Mucosa of stomach (tissue), 1 donor: ENCODE results near the gene RING1.

Source experiments
- H3K27me3 ChIP-seq: one replicate; pipeline ENCODE4 v1.7.0; 2013; ENCODE audit warnings: mild to moderate bottlenecking, low read length; ENCODE audit not compliant: control insufficient read depth, insufficient read depth
- H3K36me3 ChIP-seq: one replicate; pipeline ENCODE4 v1.7.0; 2013; ENCODE audit warnings: low read length; ENCODE audit not compliant: control insufficient read depth, insufficient read depth
- H3K4me1 ChIP-seq: one replicate; pipeline ENCODE4 v1.7.0; 2013; ENCODE audit warnings: mild to moderate bottlenecking, low read length; ENCODE audit not compliant: control insufficient read depth, insufficient read depth
- H3K4me3 ChIP-seq: one replicate; pipeline ENCODE4 v1.7.0; 2013; ENCODE audit warnings: low read length
- H3K9ac ChIP-seq: one replicate; pipeline ENCODE4 v1.7.0; 2013; ENCODE audit warnings: mild to moderate bottlenecking, low read length, moderate library complexity
- H3K9me3 ChIP-seq: one replicate; pipeline ENCODE4 v1.7.0; 2013; ENCODE audit warnings: mild to moderate bottlenecking, low read length, moderate library complexity; ENCODE audit not compliant: control insufficient read depth
- donor health status: Pancreatic carcinoma.

RING1 gene

DNA sequence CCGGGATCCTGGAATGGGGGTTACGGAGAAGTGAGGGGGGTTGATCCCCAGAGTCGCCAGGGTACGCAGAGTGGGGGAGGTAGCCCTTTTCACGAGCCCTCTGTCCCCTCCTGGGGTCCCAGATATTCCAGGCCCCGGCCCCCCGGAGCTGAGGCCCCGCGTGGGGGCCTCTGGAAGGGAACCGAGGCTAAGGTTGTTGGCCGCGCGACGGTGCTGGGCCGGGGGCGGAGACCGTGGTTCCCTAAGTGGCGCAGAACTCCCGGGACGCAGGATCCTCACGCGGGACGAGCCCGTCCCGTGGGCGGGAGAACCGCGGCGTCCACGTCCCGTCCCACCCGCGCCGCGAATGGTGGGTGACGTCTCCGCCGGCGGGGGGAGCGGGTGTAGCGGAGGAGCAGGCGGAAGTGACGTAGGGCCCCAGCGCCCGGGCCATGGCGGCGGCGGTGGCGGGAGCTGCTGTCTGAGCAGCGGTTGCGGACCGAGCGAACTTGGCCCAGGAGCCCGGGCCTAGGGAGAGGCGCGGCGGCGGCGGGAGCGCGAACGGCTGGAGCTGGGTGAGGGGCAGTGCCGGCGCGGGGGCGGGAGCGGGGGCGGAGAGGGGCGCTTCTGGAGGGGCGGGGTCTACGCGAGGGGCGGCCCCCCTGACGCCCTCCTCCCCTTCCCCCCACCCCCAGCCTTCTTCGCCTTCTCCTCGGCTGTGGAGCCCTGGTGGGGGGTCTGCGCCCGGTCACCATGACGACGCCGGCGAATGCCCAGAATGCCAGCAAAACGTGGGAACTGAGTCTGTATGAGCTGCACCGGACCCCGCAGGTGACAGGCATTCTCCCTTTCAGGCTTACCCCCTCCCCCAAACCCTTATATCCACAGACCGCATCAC is at the start of gene RING1:
Gene RING1 (plus strand): TSS at position 410 of the 877 bp plus-strand sequence. CDS start 323 bp downstream, at position 733.
- peaks cover 9% of the 10 kb centered on the region for H3K27me3 ChIP-seq
- H3K36me3 ChIP-seq, result peaks cover 13% of the 10 kb centered on the region
- H3K9me3 ChIP-seq, result no peaks in the 10 kb centered on the region
- H3K4me3 ChIP-seq, result peak within 1 kb of the TSS; percentile 81
- peak within 1 kb of the TSS; percentile 98 for H3K9ac ChIP-seq
- H3K4me1 ChIP-seq, result peaks cover 35% of the 10 kb centered on the region

DNA sequence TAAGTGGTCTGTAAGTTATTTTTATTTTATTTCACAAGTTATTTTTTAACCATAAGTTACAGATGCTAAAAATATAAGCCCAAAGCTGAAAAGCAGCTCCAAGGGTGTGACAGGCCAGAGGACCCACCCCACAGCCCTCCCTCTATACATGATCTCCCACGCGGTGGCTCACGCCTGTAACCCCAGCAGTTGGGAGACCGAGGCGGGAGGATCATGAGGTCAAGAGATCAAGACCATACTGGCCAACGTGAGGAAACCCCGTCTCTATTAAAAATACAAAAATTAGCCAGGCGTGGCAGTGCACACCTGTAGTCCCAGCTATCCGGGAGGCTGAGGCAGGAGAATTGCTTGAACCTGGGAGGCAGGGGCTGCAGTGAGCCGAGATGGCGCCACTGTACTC is 48.2 kb upstream of the RING1 start:
- peaks cover 17% of the 10 kb centered on the region for H3K4me1 ChIP-seq
- no peak overlapping the region for H3K4me3 ChIP-seq
- no peaks in the 10 kb centered on the region for H3K36me3 ChIP-seq
- H3K9me3 ChIP-seq, result no peaks in the 10 kb centered on the region
- H3K27me3 ChIP-seq, result peaks cover 7% of the 10 kb centered on the region
- no peak overlapping the region for H3K9ac ChIP-seq

- no peaks in the 10 kb centered on the region for H3K9me3 ChIP-seq
- no peak overlapping the region for H3K9ac ChIP-seq
- peaks cover 7% of the 10 kb centered on the region for H3K27me3 ChIP-seq
- no peaks in the 10 kb centered on the region for H3K36me3 ChIP-seq
- peak overlapping the region; percentile 49 for H3K4me3 ChIP-seq
- H3K4me1 ChIP-seq, result peaks cover 17% of the 10 kb centered on the region
These were observed 47.5 kb upstream of the RING1 start for GRCh38 chr6:33160728-33161344.

- Histone ChIP-seq H3K9ac (peak overlapping the region; percentile 69), H3K36me3 (no peaks in the 10 kb centered on the region), H3K9me3 (no peaks in the 10 kb centered on the region), H3K27me3 (peaks cover 7% of the 10 kb centered on the region), H3K4me1 (peaks cover 17% of the 10 kb centered on the region), H3K4me3 (peak overlapping the region; percentile 49)
These were observed 46.7 kb upstream of the RING1 start for GRCh38 chr6:33161354-33162331.

- H3K4me3 ChIP-seq, result no peak overlapping the region
- H3K27me3 ChIP-seq, result peaks cover 7% of the 10 kb centered on the region
- no peaks in the 10 kb centered on the region for H3K36me3 ChIP-seq
- H3K4me1 ChIP-seq, result peaks cover 17% of the 10 kb centered on the region
- no peaks in the 10 kb centered on the region for H3K9me3 ChIP-seq
- H3K9ac ChIP-seq, result no peak overlapping the region
These were observed 44.8 kb upstream of the RING1 start for GRCh38 chr6:33163540-33163939.

- Histone ChIP-seq H3K4me1 (peaks cover 17% of the 10 kb centered on the region), H3K27me3 (peaks cover 7% of the 10 kb centered on the region), H3K4me3 (no peak overlapping the region), H3K9ac (no peak overlapping the region), H3K9me3 (no peaks in the 10 kb centered on the region), H3K36me3 (no peaks in the 10 kb centered on the region)
These were observed 44.1 kb upstream of the RING1 start for GRCh38 chr6:33164176-33164575.

GRCh38 chr6:33164665-33165373 is 43.5 kb upstream of the RING1 start:
- H3K4me3 ChIP-seq, result no peak overlapping the region
- no peaks in the 10 kb centered on the region for H3K9me3 ChIP-seq

DNA sequence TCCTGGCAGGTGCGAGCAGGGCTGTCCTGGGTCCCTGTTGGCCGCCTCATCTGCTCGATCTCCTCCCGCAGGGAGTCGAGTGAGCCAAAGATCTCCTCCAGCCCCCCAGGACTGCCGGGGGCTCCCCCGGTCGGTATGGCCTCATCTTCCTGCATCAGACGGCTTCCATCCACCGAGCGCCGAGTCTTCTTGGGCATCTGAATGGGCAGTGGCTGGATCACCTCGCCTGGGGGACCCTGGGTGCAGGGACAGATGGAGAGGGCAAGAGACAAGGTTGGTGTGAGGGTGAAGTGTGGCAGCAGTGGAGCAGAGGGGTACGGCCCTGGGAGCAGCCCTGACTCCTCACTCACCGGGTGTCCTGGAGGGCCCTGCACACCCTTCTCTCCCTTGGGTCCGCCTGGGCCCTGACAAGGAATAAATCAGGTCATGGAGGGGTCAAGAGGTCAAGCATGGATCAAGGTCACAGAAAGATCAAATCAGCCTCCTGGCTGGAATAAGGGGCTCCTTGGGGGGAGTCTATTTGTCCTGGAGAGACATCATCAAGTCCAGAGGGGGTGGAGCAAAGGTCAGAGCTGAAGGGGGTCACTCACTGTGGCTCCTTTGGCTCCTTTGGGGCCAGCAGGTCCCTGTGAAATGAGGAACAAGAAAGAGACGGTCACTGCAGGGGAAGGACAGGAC is 42.6 kb upstream of the RING1 start:
- Histone ChIP-seq H3K9me3 (no peaks in the 10 kb centered on the region), H3K9ac (no peak overlapping the region), H3K36me3 (no peaks in the 10 kb centered on the region), H3K27me3 (peaks cover 7% of the 10 kb centered on the region), H3K4me1 (peaks cover 15% of the 10 kb centered on the region), H3K4me3 (no peak overlapping the region)

More at GRCh38 chr6:33164665-33165373, 43.5 kb upstream of the RING1 start:
- Histone ChIP-seq H3K4me1 (peaks cover 17% of the 10 kb centered on the region), H3K9ac (no peak overlapping the region), H3K36me3 (no peaks in the 10 kb centered on the region), H3K27me3 (peaks cover 7% of the 10 kb centered on the region)

DNA sequence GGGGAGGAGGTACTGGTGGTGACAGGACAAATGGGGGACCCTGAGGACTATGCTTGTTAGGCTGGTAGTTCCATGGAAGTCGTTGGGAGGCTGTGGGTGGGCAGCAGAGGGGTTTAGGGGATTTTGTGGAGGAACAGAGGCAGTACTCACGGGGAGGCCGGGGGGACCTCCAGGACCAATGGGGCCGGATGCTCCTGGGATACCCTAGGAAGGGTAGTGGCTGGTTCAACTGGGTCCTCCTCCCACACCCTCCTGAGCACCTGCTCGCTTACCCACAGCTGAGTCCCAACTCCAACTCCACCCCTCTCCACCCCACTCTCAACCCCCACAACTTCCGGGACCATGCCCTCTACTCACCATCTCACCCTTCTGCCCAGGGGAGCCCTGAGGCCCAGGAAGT is 41.9 kb upstream of the RING1 start:
- Histone ChIP-seq H3K9ac (no peak overlapping the region), H3K27me3 (peaks cover 10% of the 10 kb centered on the region), H3K36me3 (no peaks in the 10 kb centered on the region), H3K9me3 (no peaks in the 10 kb centered on the region), H3K4me1 (peaks cover 8% of the 10 kb centered on the region), H3K4me3 (no peak overlapping the region)

DNA sequence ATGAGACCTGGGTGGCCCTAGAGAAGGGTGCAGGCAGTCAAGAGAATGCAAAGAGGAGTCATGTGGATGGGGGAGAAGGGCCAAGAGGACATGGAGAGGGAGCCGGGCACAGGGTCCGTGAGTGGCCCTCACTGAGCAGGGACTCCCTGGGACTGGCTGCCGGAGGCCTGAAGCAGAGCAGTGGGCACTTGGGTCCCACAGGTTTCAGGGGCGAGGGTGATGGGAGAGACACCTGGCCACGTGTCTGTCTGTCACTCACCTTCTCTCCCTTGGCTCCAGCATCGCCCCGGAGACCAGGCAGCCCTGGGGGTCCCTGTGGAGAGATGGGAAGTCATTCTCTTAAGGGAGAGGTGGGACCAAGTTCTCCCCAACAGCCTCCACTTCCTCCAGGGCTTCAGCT is 41.5 kb upstream of the RING1 start:
- H3K9ac ChIP-seq, result no peak overlapping the region
- no peak overlapping the region for H3K4me3 ChIP-seq
- H3K9me3 ChIP-seq, result no peaks in the 10 kb centered on the region
- H3K36me3 ChIP-seq, result no peaks in the 10 kb centered on the region
- H3K4me1 ChIP-seq, result peaks cover 5% of the 10 kb centered on the region
- H3K27me3 ChIP-seq, result peaks cover 10% of the 10 kb centered on the region
